ENCODE measurements around the gene PDGFD.

PDGFD gene

GRCh38 chr11:104093426-104094280 is 70.3 kb downstream of the PDGFD start:
- DNase-seq (ENCODE audit: extremely low read depth, low read depth): no peak
- TF ChIP-seq CTCF (IDR thresholded peaks at IDR 0.05; ENCODE audit: low read depth, low read length, missing control alignments): no peak
- H3K4me3 ChIP-seq (replicated peaks; ENCODE audit: low read depth, low read length): no peak overlapping the region

- no peak for DNase-seq (ENCODE audit: extremely low read depth, low read depth)
- H3K4me3 ChIP-seq (replicated peaks; ENCODE audit: low read depth, low read length): no peak overlapping the region
- TF ChIP-seq CTCF (IDR thresholded peaks at IDR 0.05; ENCODE audit: low read depth, low read length, missing control alignments): no peak
Measured at GRCh38 chr11:104092744-104093143, 71.2 kb downstream of the PDGFD start.

GRCh38 chr11:104091281-104092096 is 72.5 kb downstream of the PDGFD start:
- H3K4me3 ChIP-seq (replicated peaks; ENCODE audit: low read depth, low read length): no peak overlapping the region
- no peak for DNase-seq (ENCODE audit: extremely low read depth, low read depth)
- TF ChIP-seq CTCF (IDR thresholded peaks at IDR 0.05; ENCODE audit: low read depth, low read length, missing control alignments): no peak

- TF ChIP-seq CTCF (IDR thresholded peaks at IDR 0.05; ENCODE audit: low read depth, low read length, missing control alignments): no peak
- no peak overlapping the region for H3K4me3 ChIP-seq (replicated peaks; ENCODE audit: low read depth, low read length)
- no peak for DNase-seq (ENCODE audit: extremely low read depth, low read depth)
Measured at GRCh38 chr11:104090767-104091166, 73.2 kb downstream of the PDGFD start.

- H3K4me3 ChIP-seq (replicated peaks; ENCODE audit: low read depth, low read length): no peak overlapping the region
- no peak for TF ChIP-seq CTCF (IDR thresholded peaks at IDR 0.05; ENCODE audit: low read depth, low read length, missing control alignments)
- DNase-seq (ENCODE audit: extremely low read depth, low read depth): no peak
Measured at GRCh38 chr11:104089481-104089880, 74.5 kb downstream of the PDGFD start.

GRCh38 chr11:104086621-104087020 is 77.3 kb downstream of the PDGFD start:
- no peak for TF ChIP-seq CTCF (IDR thresholded peaks at IDR 0.05; ENCODE audit: low read depth, low read length, missing control alignments)
- no peak for DNase-seq (ENCODE audit: extremely low read depth, low read depth)
- no peak overlapping the region for H3K4me3 ChIP-seq (replicated peaks; ENCODE audit: low read depth, low read length)

Data from HFF-Myc (cell line).